SK-N-SH (cell line): Measurements from ENCODE around the gene TCOF1. TPM values are rescaled to one million over a fixed set of nuclear protein-coding genes. Genes with fewer than 3 reads are reported as not detected.

Experiments
- CTCF ChIA-PET: fragments of 300-600, 350-600 bp; formaldehyde crosslinking; extraction: SDS; loops from one replicate; lab custom pipeline; 2021; lab: Yijun Ruan, JAX
- POLR2A ChIA-PET: fragments of 350-600 bp; sonication (Branson Sonifier 250); formaldehyde crosslinking; extraction: SDS; loops from one replicate; lab custom pipeline; 2020; ENCODE audit warnings: antibody characterized with exemption, inconsistent platforms; lab: Yijun Ruan, JAX
- DNase-seq: peaks from one replicate; pipeline ENCODE4 v3.0.0; 2012
- H2AFZ ChIP-seq: fragments of 200-600 bp; sonication (generic); 2 replicates; pipeline ENCODE4 v1.8.1; 2016; ENCODE audit warnings: antibody characterized with exemption, mild to moderate bottlenecking, low read depth
- H3F3A ChIP-seq: fragments of 200-600 bp; sonication (generic); replicated peaks from 2 replicates; pipeline ENCODE3; 2016; ENCODE audit warnings: antibody characterized with exemption, mild to moderate bottlenecking; ENCODE audit not compliant: insufficient read depth
- H3K27ac ChIP-seq, 2 experiments: fragments of 200-500 bp in 1 of 2; fragments of 200-600 bp in 1 of 2; sonication (Bioruptor generic) in 1 of 2; sonication (generic), shearing (Covaris generic) in 1 of 2; 2 replicates each; pipeline versions ENCODE4 v1.5.1 to v1.6.1; 2014 to 2016; ENCODE audit warnings: low read depth in 2 of 2, inconsistent platforms in 1 of 2, low read length in 1 of 2, mild to moderate bottlenecking in 1 of 2, mixed read lengths in 1 of 2
- H3K27me3 ChIP-seq: fragments of 200-600 bp; sonication (generic), shearing (Covaris generic); 2 replicates; pipeline ENCODE4 v1.6.1; 2016; ENCODE audit warnings: mixed run types; ENCODE audit not compliant: insufficient read depth
- H3K36me3 ChIP-seq, 2 experiments: fragments of 200-500 bp in 1 of 2; fragments of 200-600 bp in 1 of 2; sonication (Bioruptor generic) in 1 of 2; sonication (generic) in 1 of 2; replicated peaks in 1 of 2; 2 replicates each; pipeline versions ENCODE3 to v1.5.1; 2014 to 2016; ENCODE audit warnings: low read length in 1 of 2, mild to moderate bottlenecking in 1 of 2; ENCODE audit not compliant: insufficient read depth in 2 of 2, control insufficient read depth in 1 of 2
- H3K4me1 ChIP-seq, 2 experiments: fragments of 200-500 bp in 1 of 2; fragments of 200-600 bp in 1 of 2; sonication (Bioruptor generic) in 1 of 2; sonication (generic), shearing (Covaris generic) in 1 of 2; 2 replicates each; pipeline versions ENCODE4 v1.5.1 to v1.6.1; 2014 to 2016; ENCODE audit warnings: low read depth in 1 of 2, low read length in 1 of 2, mixed run types in 1 of 2; ENCODE audit not compliant: insufficient read depth in 2 of 2, control insufficient read depth in 1 of 2
- H3K4me2 ChIP-seq: fragments of 200-600 bp; sonication (generic), shearing (Covaris generic); 2 replicates; pipeline ENCODE4 v1.6.1; 2017; ENCODE audit warnings: mixed run types
- H3K4me3 ChIP-seq, 2 experiments: fragments of 200-500 bp in 1 of 2; fragments of 200-600 bp in 1 of 2; sonication (Bioruptor generic) in 1 of 2; sonication (generic), shearing (Covaris generic) in 1 of 2; 2 replicates each; pipeline versions ENCODE4 v1.5.1 to v1.8.1; 2014 to 2016; ENCODE audit warnings: low read depth in 2 of 2, inconsistent platforms in 1 of 2, low read length in 1 of 2, mild to moderate bottlenecking in 1 of 2, mixed read lengths in 1 of 2, moderate library complexity in 1 of 2
- H3K79me2 ChIP-seq: fragments of 200-600 bp; sonication (generic); 2 replicates; pipeline ENCODE4 v1.8.1; 2017; ENCODE audit warnings: mild to moderate bottlenecking; ENCODE audit not compliant: insufficient read depth
- H3K9ac ChIP-seq: fragments of 200-600 bp; sonication (generic); 2 replicates; pipeline ENCODE4 v1.6.1; 2017; ENCODE audit warnings: mixed run types
- H3K9me2 ChIP-seq: fragments of 200-600 bp; sonication (generic); 2 replicates; pipeline ENCODE4 v1.6.1; 2017; ENCODE audit warnings: mixed run types
- H3K9me3 ChIP-seq: fragments of 200-600 bp; sonication (generic); 2 replicates; pipeline ENCODE4 v1.6.1; 2017; ENCODE audit warnings: mixed run types, mild to moderate bottlenecking, moderate library complexity
- H4K20me1 ChIP-seq: fragments of 200-600 bp; sonication (generic); 2 replicates; pipeline ENCODE4 v1.6.1; 2017; ENCODE audit warnings: mild to moderate bottlenecking, mixed run types; ENCODE audit not compliant: insufficient read depth
- CHD2 ChIP-seq: fragments of 150-350 bp; IDR thresholded peaks from 2 replicates; pipeline ENCODE4 v1.6.1; 2018; ENCODE audit warnings: low read length; ENCODE audit not compliant: partially characterized antibody
- EZH2phosphoT487 ChIP-seq: fragments of 200-600 bp; sonication (generic); IDR thresholded peaks from 2 replicates; pipeline ENCODE4 v1.6.1; 2017; ENCODE audit warnings: low read depth, mixed run types, mild to moderate bottlenecking, antibody characterized with exemption, moderate library complexity, borderline replicate concordance
- FOSL2 ChIP-seq: IDR thresholded peaks from 2 replicates; pipeline ENCODE4 v1.4.0; 2012; ENCODE audit warnings: low read depth, mild to moderate bottlenecking, moderate library complexity, borderline replicate concordance
- FOXJ3 ChIP-seq: sonication (generic); formaldehyde crosslinking; IDR thresholded peaks from 2 replicates; pipeline ENCODE4 v1.5.1; 2020; ENCODE audit warnings: mild to moderate bottlenecking, missing genetic modification reagents
- FOXM1 ChIP-seq: IDR thresholded peaks from 2 replicates; pipeline ENCODE4 v1.4.0; 2012; ENCODE audit warnings: low read depth, mild to moderate bottlenecking
- IRF3 ChIP-seq: fragments of 150-350 bp; IDR thresholded peaks from 2 replicates; pipeline ENCODE4 v1.6.1; 2016; ENCODE audit warnings: mild to moderate bottlenecking, low read depth, low read length
- MEF2A ChIP-seq: IDR thresholded peaks from 2 replicates; pipeline ENCODE4 v1.4.0; 2012; ENCODE audit warnings: low read depth, borderline replicate concordance
- MXI1 ChIP-seq: IDR thresholded peaks from 2 replicates; pipeline ENCODE4 v1.6.1; 2012; ENCODE audit warnings: mild to moderate bottlenecking, low read depth, low read length, improper control_type of control experiment
- NFIC ChIP-seq: IDR thresholded peaks from 2 replicates; pipeline ENCODE4 v1.4.0; 2012; ENCODE audit warnings: borderline replicate concordance
- RAD21 ChIP-seq: IDR thresholded peaks from 2 replicates; pipeline ENCODE4 v1.6.1; 2012; ENCODE audit warnings: mild to moderate bottlenecking, low read length
- RXRA ChIP-seq: IDR thresholded peaks from 2 replicates; pipeline ENCODE4 v1.4.0; 2012; ENCODE audit warnings: low read depth, mild to moderate bottlenecking, borderline replicate concordance
- SIN3A ChIP-seq: IDR thresholded peaks from 2 replicates; pipeline ENCODE4 v1.6.1; 2012; ENCODE audit warnings: low read depth, mild to moderate bottlenecking, low read length, moderate library complexity, borderline replicate concordance
- TAF1 ChIP-seq: IDR thresholded peaks from 2 replicates; pipeline ENCODE4 v1.6.1; 2012; ENCODE audit warnings: low read depth, mild to moderate bottlenecking, low read length, moderate library complexity, borderline replicate concordance
- YY1 ChIP-seq: IDR thresholded peaks from 2 replicates; pipeline ENCODE4 v1.4.0; 2012; ENCODE audit warnings: low read depth, mild to moderate bottlenecking
- WGBS: methylation state at CpG from one replicate; pipeline ENCODE4 v1.1.6; 2017; ENCODE audit warnings: low lambda C conversion rate; 5-methylcytosine and 5-hydroxymethylcytosine counted together
- polyA plus RNA-seq, 3 experiments: library from polyadenylated mRNA; depleted of rRNA; stranded (reverse); fragments of >200 nt; gene quantifications; 2 replicates each; pipeline ENCODE4 v1.2.3, GENCODE V29; 2012
- TF ChIP-seq, protein P1 (sequence below): fragments of 200-600 bp; sonication (generic); IDR thresholded peaks from 2 replicates; pipeline ENCODE4 v1.6.1; 2017; ENCODE audit warnings: antibody characterized with exemption, mild to moderate bottlenecking, moderate library complexity
- TF ChIP-seq, protein P2 (sequence below): IDR thresholded peaks from 2 replicates; pipeline ENCODE4; 2012

Gene TCOF1
- polyA plus RNA-seq, 1 of the 3 experiments (the other 2 are of a cell fraction): 33.0 TPM

GRCh38 chr5:150326707-150327106 lies 30.8 kb upstream of the TCOF1 start:
- WGBS: 79% methylated on average over 2 of the region's 2 CpGs
- ChIA-PET POLR2A (no interaction called here), CTCF (interaction anchor here (1.2 to 5.5 kb wide), 2 partner anchors 9 to 24 kb away, joined by 3 to 27 read pairs; no protein-coding TSS in a partner anchor)
- no peak overlapping the region for H3K9ac ChIP-seq
- no peak overlapping the region for H2AFZ ChIP-seq
- no peaks in the 10 kb centered on the region for H3K9me3 ChIP-seq
- H3K27ac ChIP-seq: no peak overlapping the region
- H3K4me3 ChIP-seq: no peak overlapping the region
- H4K20me1 ChIP-seq: no peaks in the 10 kb centered on the region
- peaks cover 4% of the 10 kb centered on the region for H3F3A ChIP-seq
- DNase-seq: no peak
- no peaks in the 10 kb centered on the region for H3K79me2 ChIP-seq
- no peaks in the 10 kb centered on the region for H3K9me2 ChIP-seq
- no peaks in the 10 kb centered on the region for H3K36me3 ChIP-seq
- TF ChIP-seq RAD21 (no peak), SIN3A (no peak), MEF2A (no peak), YY1 (no peak), FOXM1 (no peak), NFIC (no peak), EZH2phosphoT487 (no peak), IRF3 (no peak), FOSL2 (no peak), MXI1 (no peak), TAF1 (no peak), FOXJ3 (no peak), CHD2 (no peak)
- TF ChIP-seq, protein P1, sequence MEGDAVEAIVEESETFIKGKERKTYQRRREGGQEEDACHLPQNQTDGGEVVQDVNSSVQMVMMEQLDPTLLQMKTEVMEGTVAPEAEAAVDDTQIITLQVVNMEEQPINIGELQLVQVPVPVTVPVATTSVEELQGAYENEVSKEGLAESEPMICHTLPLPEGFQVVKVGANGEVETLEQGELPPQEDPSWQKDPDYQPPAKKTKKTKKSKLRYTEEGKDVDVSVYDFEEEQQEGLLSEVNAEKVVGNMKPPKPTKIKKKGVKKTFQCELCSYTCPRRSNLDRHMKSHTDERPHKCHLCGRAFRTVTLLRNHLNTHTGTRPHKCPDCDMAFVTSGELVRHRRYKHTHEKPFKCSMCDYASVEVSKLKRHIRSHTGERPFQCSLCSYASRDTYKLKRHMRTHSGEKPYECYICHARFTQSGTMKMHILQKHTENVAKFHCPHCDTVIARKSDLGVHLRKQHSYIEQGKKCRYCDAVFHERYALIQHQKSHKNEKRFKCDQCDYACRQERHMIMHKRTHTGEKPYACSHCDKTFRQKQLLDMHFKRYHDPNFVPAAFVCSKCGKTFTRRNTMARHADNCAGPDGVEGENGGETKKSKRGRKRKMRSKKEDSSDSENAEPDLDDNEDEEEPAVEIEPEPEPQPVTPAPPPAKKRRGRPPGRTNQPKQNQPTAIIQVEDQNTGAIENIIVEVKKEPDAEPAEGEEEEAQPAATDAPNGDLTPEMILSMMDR: no peak
- TF ChIP-seq, protein P2, sequence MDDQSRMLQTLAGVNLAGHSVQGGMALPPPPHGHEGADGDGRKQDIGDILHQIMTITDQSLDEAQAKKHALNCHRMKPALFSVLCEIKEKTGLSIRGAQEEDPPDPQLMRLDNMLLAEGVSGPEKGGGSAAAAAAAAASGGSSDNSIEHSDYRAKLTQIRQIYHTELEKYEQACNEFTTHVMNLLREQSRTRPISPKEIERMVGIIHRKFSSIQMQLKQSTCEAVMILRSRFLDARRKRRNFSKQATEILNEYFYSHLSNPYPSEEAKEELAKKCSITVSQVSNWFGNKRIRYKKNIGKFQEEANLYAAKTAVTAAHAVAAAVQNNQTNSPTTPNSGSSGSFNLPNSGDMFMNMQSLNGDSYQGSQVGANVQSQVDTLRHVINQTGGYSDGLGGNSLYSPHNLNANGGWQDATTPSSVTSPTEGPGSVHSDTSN: no peak
- H3K4me2 ChIP-seq: no peak overlapping the region
- no peaks in the 10 kb centered on the region for H3K4me1 ChIP-seq
- no peaks in the 10 kb centered on the region for H3K27me3 ChIP-seq

DNA sequence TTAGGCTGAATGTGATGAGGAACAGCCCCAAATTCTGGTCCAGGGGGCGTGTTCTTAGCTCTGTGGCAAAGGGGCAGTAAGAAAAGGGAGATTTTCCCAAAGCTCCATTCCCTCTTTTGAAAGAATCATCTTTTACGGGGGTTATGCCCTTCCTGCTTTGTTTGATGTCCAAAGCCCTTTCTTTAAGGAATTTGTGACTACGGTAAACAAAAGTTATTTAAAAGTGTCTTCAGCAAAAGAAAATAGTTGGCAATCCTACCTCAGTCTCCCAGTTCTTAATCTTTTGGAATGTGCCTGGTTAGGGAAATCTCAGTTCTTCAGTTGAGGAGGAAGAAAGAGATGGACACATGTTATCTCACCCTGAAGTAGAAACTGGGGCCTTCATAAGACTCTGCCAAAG lies 30.4 kb upstream of the TCOF1 start:
- 86% methylated on average over 3 of the region's 3 CpGs for WGBS
- no peak overlapping the region for H3K9ac ChIP-seq
- H3K4me1 ChIP-seq: no peaks in the 10 kb centered on the region
- TF ChIP-seq RXRA (no peak), YY1 (no peak), MEF2A (no peak), FOXJ3 (no peak)
- TF ChIP-seq, all 33 proteins: peak for 0
- Histone ChIP-seq H3K9me3 (no peaks in the 10 kb centered on the region), H3K4me2 (no peak overlapping the region), H3K27ac (no peak overlapping the region), H3K36me3 (no peaks in the 10 kb centered on the region), H3K27me3 (no peaks in the 10 kb centered on the region), H3K4me3 (no peak overlapping the region), H4K20me1 (no peaks in the 10 kb centered on the region), H3F3A (no peaks in the 10 kb centered on the region), H3K9me2 (no peaks in the 10 kb centered on the region), H2AFZ (no peak overlapping the region), H3K79me2 (no peaks in the 10 kb centered on the region)
- ChIA-PET POLR2A (no interaction called here), CTCF (interaction anchor here (0.9 to 5.5 kb wide), 3 partner anchors 9 to 109 kb away, joined by 3 to 27 read pairs (median 3); no protein-coding TSS in a partner anchor)
- DNase-seq: no peak
